Ascending aorta (tissue), 2 donors: ENCODE results near the gene HCK. TPM values are rescaled to one million over a fixed set of nuclear protein-coding genes. Genes with fewer than 3 reads are reported as not detected.

ENCODE experiments used
- DNase-seq, 2 donors: peaks; one replicate each; pipeline ENCODE4 v3.0.0-alpha.2; 2019; ENCODE audit warnings: low spot score in 2 of 2
- H3K27ac ChIP-seq, 2 donors: fragments of 200-600 bp; sonication (generic); one replicate each; pipeline ENCODE4 v1.5.1; 2016 to 2017; ENCODE audit warnings: mild to moderate bottlenecking in 1 of 2
- H3K27me3 ChIP-seq: fragments of 200-600 bp; sonication (generic); one replicate; pipeline ENCODE4 v1.5.1; 2017
- H3K36me3 ChIP-seq, 2 donors: fragments of 200-600 bp; sonication (generic); one replicate each; pipeline ENCODE4 v1.5.1; 2016
- H3K4me1 ChIP-seq, 2 donors: fragments of 200-600 bp; sonication (generic); one replicate each; pipeline ENCODE4 v1.5.1; 2016 to 2017; ENCODE audit warnings: mild to moderate bottlenecking in 1 of 2
- H3K4me3 ChIP-seq, 2 donors: fragments of 200-600 bp; sonication (generic); one replicate each; pipeline ENCODE4 v1.5.1; 2016 to 2017; ENCODE audit warnings: mild to moderate bottlenecking in 1 of 2
- H3K9me3 ChIP-seq, 2 donors: fragments of 200-600 bp; sonication (generic); one replicate each; pipeline ENCODE4 v1.5.1; 2016
- CTCF ChIP-seq, 3 experiments: fragments of 200-600 bp in 2 of 3; fragments of 450-650 bp in 1 of 3; sonication (generic) in 2 of 3; IDR thresholded peaks; one replicate each; pipeline ENCODE4 v1.5.1; 2016 to 2019; ENCODE audit warnings: antibody characterized with exemption in 3 of 3, mild to moderate bottlenecking in 1 of 3, moderate library complexity in 1 of 3
- intact Hi-C: fragments of 100-400 bp; cut with DNase I; formaldehyde crosslinking; loops from one replicate; pipeline ENCODE4 v1.15.1; 2023
- total RNA-seq: library from RNA; depleted of rRNA; stranded (reverse); fragments of >200 nt; gene quantifications from one replicate; pipeline ENCODE4 v1.1.0, GENCODE V29; 2016

Gene HCK
- total RNA-seq, 1 donor from 2014 or later, result 16.8 TPM

DNA sequence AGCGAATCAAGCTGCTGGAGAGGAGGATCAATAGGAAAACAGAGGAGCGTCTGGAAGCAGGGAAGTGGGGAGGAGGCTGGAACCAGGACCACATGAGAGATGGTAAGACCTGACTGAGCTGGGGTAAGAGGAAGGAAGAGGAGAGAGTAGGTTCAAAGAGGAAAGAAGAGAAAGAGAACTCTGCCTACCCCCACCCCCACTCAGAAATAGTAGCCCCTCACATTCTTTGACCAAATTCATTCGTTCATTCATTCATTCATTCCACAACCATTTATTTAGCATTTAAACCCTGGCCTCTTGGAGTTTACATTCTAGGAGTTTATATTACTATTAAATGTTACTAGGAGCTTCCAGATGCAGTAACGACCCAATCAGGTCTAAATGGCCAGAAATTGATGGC is 15.8 kb upstream of the HCK start:
- H3K27ac ChIP-seq, result no peak overlapping the region
- intact Hi-C loops, result loop anchor here (10.0 kb wide), 1 partner anchor 181 kb away; no protein-coding TSS in a partner anchor
- no peak overlapping the region for H3K4me3 ChIP-seq
- DNase-seq, result no peak
- no peak for TF ChIP-seq CTCF (IDR thresholded peaks at IDR 0.05)
- H3K9me3 ChIP-seq, result peaks cover 0 to 5% of the 10 kb centered on the region in 2 donors
- H3K27me3 ChIP-seq, result no peaks in the 10 kb centered on the region
- peaks cover 2 to 3% of the 10 kb centered on the region in 2 donors for H3K4me1 ChIP-seq
- no peaks in the 10 kb centered on the region for H3K36me3 ChIP-seq

DNA sequence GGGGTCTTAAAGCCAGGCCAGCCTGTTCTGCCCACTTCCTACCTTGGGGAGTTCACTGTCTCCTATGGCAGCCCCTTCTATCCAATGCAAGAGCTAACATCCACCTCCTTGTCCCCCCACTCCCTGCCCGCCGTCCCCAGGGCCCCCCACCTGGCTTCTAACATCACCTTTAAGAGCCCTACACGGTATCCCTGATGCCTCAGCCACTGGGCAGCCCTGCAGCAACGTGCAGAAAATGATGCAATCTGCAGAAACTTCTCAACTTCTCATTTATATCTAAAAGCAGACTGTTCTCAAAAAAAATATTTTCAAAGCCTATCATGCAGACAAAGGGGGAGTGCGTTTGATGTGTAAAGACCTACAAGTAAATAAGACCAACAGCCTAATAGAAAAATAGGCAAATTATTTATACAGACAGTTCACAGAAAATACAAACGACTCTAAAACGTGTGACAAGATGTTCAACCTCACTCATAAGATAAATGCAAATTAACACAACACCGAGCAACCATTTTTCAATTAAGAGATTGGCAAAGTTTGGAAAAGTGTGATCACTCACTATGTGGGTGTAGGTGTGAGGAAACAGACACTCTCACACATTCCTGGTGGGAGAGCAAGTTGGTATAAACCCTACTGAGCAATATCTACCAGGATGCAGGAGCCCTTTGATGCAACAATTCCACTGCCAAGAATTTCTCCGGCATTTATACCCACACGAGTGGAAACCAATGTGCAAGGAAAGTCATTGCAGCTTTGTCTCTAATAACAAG is 15.1 kb upstream of the HCK start:
- Histone ChIP-seq H3K27me3 (no peaks in the 10 kb centered on the region), H3K4me3 (no peak overlapping the region), H3K4me1 (no peaks in the 10 kb centered on the region), H3K27ac (no peak overlapping the region), H3K36me3 (no peaks in the 10 kb centered on the region), H3K9me3 (peaks cover 0 to 5% of the 10 kb centered on the region in 2 donors)
- TF ChIP-seq CTCF (IDR thresholded peaks at IDR 0.05), result no peak
- intact Hi-C loops, result loop anchor here (10.0 kb wide), 1 partner anchor 182 kb away; no protein-coding TSS in a partner anchor
- DNase-seq, result no peak

DNA sequence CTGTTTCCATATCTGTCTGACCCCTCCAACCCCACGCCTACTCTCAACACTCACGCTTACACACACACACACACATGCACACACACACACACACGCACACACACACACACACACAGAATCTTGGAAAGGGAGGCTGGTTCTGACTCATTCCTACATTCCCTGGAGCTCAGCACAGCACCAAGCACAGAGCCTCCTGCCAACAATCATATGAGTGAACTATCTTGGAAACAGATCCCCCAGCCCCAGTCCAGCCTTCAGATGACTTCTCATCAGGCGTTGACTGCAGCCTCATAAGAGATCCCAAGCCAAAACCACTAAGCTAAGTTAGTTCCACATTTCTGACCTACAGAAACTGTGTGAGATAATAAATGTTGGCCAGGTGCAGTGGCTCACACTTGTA is 14.1 kb upstream of the HCK start:
- no peak overlapping the region for H3K27ac ChIP-seq
- no peak for DNase-seq
- no peaks in the 10 kb centered on the region for H3K4me1 ChIP-seq
- no peaks in the 10 kb centered on the region for H3K36me3 ChIP-seq
- TF ChIP-seq CTCF (IDR thresholded peaks at IDR 0.05), result no peak
- H3K9me3 ChIP-seq, result peaks cover 0 to 5% of the 10 kb centered on the region in 2 donors
- intact Hi-C loops, result loop anchor here (10.0 kb wide), 1 partner anchor 183 kb away; no protein-coding TSS in a partner anchor
- H3K4me3 ChIP-seq, result no peak overlapping the region
- H3K27me3 ChIP-seq, result no peaks in the 10 kb centered on the region

- no peaks in the 10 kb centered on the region for H3K27me3 ChIP-seq
- H3K27ac ChIP-seq, result no peak overlapping the region
- H3K4me3 ChIP-seq, result no peak overlapping the region
- peaks cover 0 to 5% of the 10 kb centered on the region in 2 donors for H3K9me3 ChIP-seq
- TF ChIP-seq CTCF (IDR thresholded peaks at IDR 0.05), result no peak
- no peaks in the 10 kb centered on the region for H3K36me3 ChIP-seq
- no peaks in the 10 kb centered on the region for H3K4me1 ChIP-seq
- peak in 1 of 2 donors; percentile 67 for DNase-seq
- intact Hi-C loops, result no loop called here
Measured at GRCh38 chr20:32040142-32040953, 11.7 kb upstream of the HCK start.

GRCh38 chr20:32045999-32046398 is 6.0 kb upstream of the HCK start:
- Histone ChIP-seq H3K27me3 (no peaks in the 10 kb centered on the region), H3K27ac (no peak overlapping the region), H3K36me3 (no peaks in the 10 kb centered on the region), H3K9me3 (no peaks in the 10 kb centered on the region), H3K4me1 (no peaks in the 10 kb centered on the region), H3K4me3 (no peak overlapping the region)
- intact Hi-C loops, result no loop called here
- no peak for DNase-seq
- TF ChIP-seq CTCF (IDR thresholded peaks at IDR 0.05), result no peak
